Breast epithelium (tissue), 3 donors: Measurements from ENCODE around the gene ULBP1.

Experiments used
- POLR2A ChIP-seq: fragments of 450-650 bp; IDR thresholded peaks from one replicate; pipeline ENCODE4 v1.6.1; 2016; ENCODE audit warnings: antibody characterized with exemption, mild to moderate bottlenecking, moderate library complexity
- POLR2AphosphoS5 ChIP-seq, 3 donors: sonication (generic); formaldehyde crosslinking; IDR thresholded peaks; one replicate each; pipeline ENCODE4 v1.6.1; 2017; ENCODE audit warnings: antibody characterized with exemption in 3 of 3
- TF ChIP-seq, protein P1 (sequence below), 3 donors: fragments of 450-650 bp; IDR thresholded peaks; one replicate each; pipeline ENCODE4 v1.5.1; 2016 to 2017; ENCODE audit warnings: antibody characterized with exemption in 3 of 3, mild to moderate bottlenecking in 3 of 3, moderate library complexity in 3 of 3

GRCh38 chr6:150001295-150002008 lies 37.7 kb downstream of the ULBP1 start:
- TF ChIP-seq POLR2A, result no peak
- TF ChIP-seq POLR2AphosphoS5 (IDR thresholded peaks at IDR 0.05), result no peak
- TF ChIP-seq, protein P1, sequence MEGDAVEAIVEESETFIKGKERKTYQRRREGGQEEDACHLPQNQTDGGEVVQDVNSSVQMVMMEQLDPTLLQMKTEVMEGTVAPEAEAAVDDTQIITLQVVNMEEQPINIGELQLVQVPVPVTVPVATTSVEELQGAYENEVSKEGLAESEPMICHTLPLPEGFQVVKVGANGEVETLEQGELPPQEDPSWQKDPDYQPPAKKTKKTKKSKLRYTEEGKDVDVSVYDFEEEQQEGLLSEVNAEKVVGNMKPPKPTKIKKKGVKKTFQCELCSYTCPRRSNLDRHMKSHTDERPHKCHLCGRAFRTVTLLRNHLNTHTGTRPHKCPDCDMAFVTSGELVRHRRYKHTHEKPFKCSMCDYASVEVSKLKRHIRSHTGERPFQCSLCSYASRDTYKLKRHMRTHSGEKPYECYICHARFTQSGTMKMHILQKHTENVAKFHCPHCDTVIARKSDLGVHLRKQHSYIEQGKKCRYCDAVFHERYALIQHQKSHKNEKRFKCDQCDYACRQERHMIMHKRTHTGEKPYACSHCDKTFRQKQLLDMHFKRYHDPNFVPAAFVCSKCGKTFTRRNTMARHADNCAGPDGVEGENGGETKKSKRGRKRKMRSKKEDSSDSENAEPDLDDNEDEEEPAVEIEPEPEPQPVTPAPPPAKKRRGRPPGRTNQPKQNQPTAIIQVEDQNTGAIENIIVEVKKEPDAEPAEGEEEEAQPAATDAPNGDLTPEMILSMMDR (IDR thresholded peaks at IDR 0.05), result no peak
